Measurements from ENCODE around the gene KIF13A.

GRCh38 chr6:17780061-17780460 is 207.4 kb downstream of the KIF13A start:
- TF ChIP-seq CTCF (IDR thresholded peaks at IDR 0.05) (no peak), POLR2AphosphoS5 (IDR thresholded peaks at IDR 0.05) (no peak)
